ENCODE data around the gene UBR4. TPM values are rescaled to one million over a fixed set of nuclear protein-coding genes. Genes with fewer than 3 reads are reported as not detected.

UBR4 gene
- total RNA-seq, 2 experiments from 2014 or later: 133 TPM

- H3K4me3 Mint-ChIP-seq: no peak overlapping the region
- TF ChIP-seq CTCF (IDR thresholded peaks at IDR 0.05): no peak
- H3K36me3 Mint-ChIP-seq (ENCODE audit: low read depth): peaks cover 71% of the 10 kb centered on the region
- no peak for DNase-seq
- ATAC-seq: no peak
- CTCF ChIA-PET: interaction anchor here (1.3 to 2.7 kb wide), 3 partner anchors 164 to 170 kb away, joined by 3 to 11 read pairs (median 5); no protein-coding TSS in a partner anchor
- POLR2A ChIA-PET: interaction anchor here (1.1 kb wide), 1 partner anchor 153 kb away, joined by 3 read pairs; no protein-coding TSS in a partner anchor
- peaks cover 33% of the 10 kb centered on the region for H3K4me1 Mint-ChIP-seq (ENCODE audit: low read depth)
- no peaks in the 10 kb centered on the region for H3K27me3 Mint-ChIP-seq
- intact Hi-C loops (cut with micrococcal nuclease): loop anchor here (10.0 kb wide), 1 partner anchor 172 kb away; the partner anchor contains the start of gene ALDH4A1
- no peak overlapping the region for H3K27ac Mint-ChIP-seq
- no peaks in the 10 kb centered on the region for H3K9me3 Mint-ChIP-seq
These were observed 133.0 kb downstream of the UBR4 start for GRCh38 chr1:19076841-19077616.

GRCh38 chr1:19074902-19075721 is 135.0 kb downstream of the UBR4 start:
- intact Hi-C loops (cut with micrococcal nuclease): loop anchor here (10.0 kb wide), 1 partner anchor 170 kb away; the partner anchor contains the start of gene ALDH4A1
- Mint-ChIP-seq H3K27me3 (no peaks in the 10 kb centered on the region), H3K9me3 (no peaks in the 10 kb centered on the region), H3K36me3 (ENCODE audit: low read depth) (peaks cover 57% of the 10 kb centered on the region), H3K27ac (peak overlapping the region; percentile 53), H3K4me3 (no peak overlapping the region), H3K4me1 (ENCODE audit: low read depth) (peaks cover 33% of the 10 kb centered on the region)
- DNase-seq (no peak), ATAC-seq (peak; percentile 34)
- POLR2A ChIA-PET: interaction anchor here (0.7 to 1.3 kb wide), 5 partner anchors 12 to 172 kb away, joined by 3 read pairs; partner anchors contain the start of gene ALDH4A1
- no peak for TF ChIP-seq CTCF (IDR thresholded peaks at IDR 0.05)
- CTCF ChIA-PET: interaction anchor here (0.7 to 3.1 kb wide), 12 partner anchors 13 to 190 kb away, joined by 3 to 18 read pairs (median 4); no protein-coding TSS in a partner anchor

GRCh38 chr1:19074361-19074901 is 135.6 kb downstream of the UBR4 start:
- ATAC-seq (peak; percentile 84), DNase-seq (peak; percentile 71)
- no peak for TF ChIP-seq CTCF (IDR thresholded peaks at IDR 0.05)
- intact Hi-C loops (cut with micrococcal nuclease): loop anchor here (10.0 kb wide), 1 partner anchor 170 kb away; the partner anchor contains the start of gene ALDH4A1
- Mint-ChIP-seq H3K9me3 (no peaks in the 10 kb centered on the region), H3K4me1 (ENCODE audit: low read depth) (peaks cover 33% of the 10 kb centered on the region), H3K27ac (peak overlapping the region; percentile 53), H3K27me3 (no peaks in the 10 kb centered on the region), H3K4me3 (no peak overlapping the region), H3K36me3 (ENCODE audit: low read depth) (peaks cover 51% of the 10 kb centered on the region)
- CTCF ChIA-PET: interaction anchor here (0.7 to 3.1 kb wide), 12 partner anchors 13 to 190 kb away, joined by 3 to 18 read pairs (median 4); no protein-coding TSS in a partner anchor
- POLR2A ChIA-PET: interaction anchor here (0.7 to 1.3 kb wide), 6 partner anchors 13 to 172 kb away, joined by 3 read pairs; partner anchors contain the start of gene ALDH4A1

- intact Hi-C loops (cut with micrococcal nuclease): loop anchor here (10.0 kb wide), 1 partner anchor 169 kb away; the partner anchor contains the start of gene ALDH4A1
- Mint-ChIP-seq H3K27ac (no peak overlapping the region), H3K27me3 (no peaks in the 10 kb centered on the region), H3K4me3 (no peak overlapping the region), H3K36me3 (ENCODE audit: low read depth) (peaks cover 48% of the 10 kb centered on the region), H3K4me1 (ENCODE audit: low read depth) (peaks cover 33% of the 10 kb centered on the region), H3K9me3 (no peaks in the 10 kb centered on the region)
- POLR2A ChIA-PET: interaction anchor here (0.6 to 1.1 kb wide), 4 partner anchors 14 to 171 kb away, joined by 3 read pairs; partner anchors contain the start of gene ALDH4A1
- DNase-seq: no peak
- TF ChIP-seq CTCF (IDR thresholded peaks at IDR 0.05): no peak
- CTCF ChIA-PET: interaction anchor here (1.1 to 3.1 kb wide), 8 partner anchors 10 to 198 kb away, joined by 3 to 18 read pairs (median 4); no protein-coding TSS in a partner anchor
- no peak for ATAC-seq
These were observed 136.5 kb downstream of the UBR4 start for GRCh38 chr1:19073311-19074186.
